Left ventricle myocardium inferior (tissue), 1 donor: ENCODE measurements around the gene HS6ST1. TPM values are rescaled to one million over a fixed set of nuclear protein-coding genes. Genes with fewer than 3 reads are reported as not detected.

Source experiments
- DNase-seq: peaks from one replicate; pipeline ENCODE4 v3.0.0-alpha.2; 2020
- H3K27ac ChIP-seq: fragments of 200-600 bp; replicated peaks from 2 replicates; pipeline ENCODE4 v1.8.0; 2021
- H3K27me3 ChIP-seq: fragments of 200-600 bp; 2 replicates; pipeline ENCODE4 v1.8.0; 2021; ENCODE audit warnings: low read depth
- H3K36me3 ChIP-seq: fragments of 200-600 bp; 2 replicates; pipeline ENCODE4 v1.8.0; 2021
- H3K4me1 ChIP-seq: fragments of 200-600 bp; 2 replicates; pipeline ENCODE4 v1.8.0; 2021
- H3K4me3 ChIP-seq: fragments of 200-600 bp; 2 replicates; pipeline ENCODE4 v1.8.0; 2021; ENCODE audit warnings: mild to moderate bottlenecking, moderate library complexity
- H3K9me3 ChIP-seq: fragments of 200-600 bp; replicated peaks from 2 replicates; pipeline ENCODE4 v1.8.0; 2021
- CTCF ChIP-seq: fragments of 200-600 bp; IDR thresholded peaks from 2 replicates; pipeline ENCODE4 v1.8.0; 2021; ENCODE audit warnings: antibody characterized with exemption, mild to moderate bottlenecking, borderline replicate concordance
- intact Hi-C: fragments of 100-400 bp; cut with micrococcal nuclease; formaldehyde crosslinking; loops from one replicate; pipeline ENCODE4 v1.11.0; 2022
- total RNA-seq: library from RNA; stranded (reverse); fragmentation: NEBNext Ultra II Directional; extraction: Animal tissue kit (Norgen Biotek cat#: 25700); gene quantifications from one replicate; pipeline ENCODE4 v1.2.1, GENCODE V29; 2021
- donor health status: DM: no; HTN: yes; CAD: no; lungs with severe emphysema.

HS6ST1 gene
- total RNA-seq, 1 donor from 2014 or later, result 26.7 TPM

GRCh38 chr2:128232965-128233789 lies 85.5 kb downstream of the HS6ST1 start:
- Histone ChIP-seq H3K27ac (peak overlapping the region; percentile 91), H3K4me1 (peaks cover 26% of the 10 kb centered on the region), H3K27me3 (no peaks in the 10 kb centered on the region), H3K9me3 (no peaks in the 10 kb centered on the region), H3K4me3 (peak overlapping the region; percentile 82), H3K36me3 (no peaks in the 10 kb centered on the region)
- intact Hi-C loops, result no loop called here
- peak; percentile 92 for TF ChIP-seq CTCF
- DNase-seq, result peak; percentile 91

DNA sequence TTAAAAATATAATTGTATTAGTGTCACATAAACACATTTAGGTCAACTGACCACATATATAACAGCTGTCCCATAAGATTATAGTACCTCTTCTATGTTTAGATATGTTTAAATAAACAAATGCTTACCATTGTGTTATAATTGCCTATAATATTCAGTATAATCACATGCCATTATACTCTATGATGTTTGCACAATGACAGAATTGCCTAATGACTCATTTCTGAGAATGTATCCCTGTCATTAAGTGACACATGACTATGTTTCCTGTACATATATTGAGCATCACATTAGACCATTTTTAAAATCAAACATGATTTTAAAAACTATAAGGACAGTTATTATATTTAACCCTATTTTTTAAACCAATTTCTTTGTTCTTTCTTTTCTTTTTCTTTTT lies 89.8 kb downstream of the HS6ST1 start:
- no peaks in the 10 kb centered on the region for H3K27me3 ChIP-seq
- H3K36me3 ChIP-seq, result no peaks in the 10 kb centered on the region
- no peak overlapping the region for H3K27ac ChIP-seq
- no peak for DNase-seq
- peaks cover 15% of the 10 kb centered on the region for H3K4me1 ChIP-seq
- no peak overlapping the region for H3K4me3 ChIP-seq
- TF ChIP-seq CTCF, result no peak
- H3K9me3 ChIP-seq, result no peaks in the 10 kb centered on the region
- intact Hi-C loops, result no loop called here

GRCh38 chr2:128227862-128228261 lies 90.8 kb downstream of the HS6ST1 start:
- DNase-seq, result no peak
- intact Hi-C loops, result no loop called here
- no peak for TF ChIP-seq CTCF

DNA sequence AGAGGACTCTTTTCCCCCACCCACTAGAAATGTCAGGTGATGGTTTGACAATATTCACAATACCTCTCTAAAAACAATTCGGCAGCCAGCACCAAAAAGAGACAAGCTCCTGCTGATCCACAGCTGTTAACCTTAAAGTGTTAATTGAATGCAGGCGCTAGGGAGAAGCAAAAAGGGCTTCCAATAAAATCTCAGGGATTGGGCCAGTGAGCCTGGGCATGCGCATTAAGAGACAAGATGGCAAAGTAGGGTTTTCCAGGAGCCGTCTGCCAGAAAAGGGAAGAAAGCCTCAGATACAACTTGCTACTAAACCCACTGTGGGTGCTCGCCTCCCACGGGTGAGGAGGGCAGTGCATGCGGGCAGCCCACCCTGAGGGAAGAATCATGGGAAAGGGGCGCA lies 98.8 kb downstream of the HS6ST1 start:
- Histone ChIP-seq H3K4me3 (no peak overlapping the region), H3K27ac (no peak overlapping the region), H3K36me3 (no peaks in the 10 kb centered on the region), H3K4me1 (no peaks in the 10 kb centered on the region), H3K9me3 (no peaks in the 10 kb centered on the region), H3K27me3 (no peaks in the 10 kb centered on the region)
- TF ChIP-seq CTCF, result no peak
- no peak for DNase-seq
- intact Hi-C loops, result no loop called here

More at GRCh38 chr2:128227862-128228261, 90.8 kb downstream of the HS6ST1 start:
- H3K4me1 ChIP-seq, result peaks cover 6% of the 10 kb centered on the region
- H3K27me3 ChIP-seq, result no peaks in the 10 kb centered on the region
- H3K36me3 ChIP-seq, result no peaks in the 10 kb centered on the region
- no peak overlapping the region for H3K27ac ChIP-seq
- no peaks in the 10 kb centered on the region for H3K9me3 ChIP-seq
- no peak overlapping the region for H3K4me3 ChIP-seq

DNA sequence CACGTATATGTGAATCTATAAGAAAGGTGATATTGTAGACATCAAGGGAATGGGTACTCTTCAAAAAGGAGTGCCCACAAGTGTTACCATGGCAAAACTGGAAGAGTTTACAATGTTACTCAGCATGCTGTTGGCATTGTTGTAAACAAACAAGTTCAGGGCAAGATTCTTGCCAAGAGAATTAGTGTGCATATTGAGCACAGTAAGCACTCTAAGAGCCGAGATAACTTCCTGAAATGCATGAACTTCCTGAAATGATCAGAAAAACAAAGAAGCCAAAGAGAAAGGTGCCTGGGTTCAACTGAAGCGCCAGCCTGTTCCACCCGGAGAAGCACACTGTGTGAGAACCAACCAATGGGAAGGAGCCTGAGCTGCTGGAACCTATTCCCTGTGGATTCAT lies 101.0 kb downstream of the HS6ST1 start:
- Histone ChIP-seq H3K9me3 (no peaks in the 10 kb centered on the region), H3K36me3 (no peaks in the 10 kb centered on the region), H3K4me3 (no peak overlapping the region), H3K4me1 (no peaks in the 10 kb centered on the region), H3K27ac (no peak overlapping the region), H3K27me3 (no peaks in the 10 kb centered on the region)
- no peak for TF ChIP-seq CTCF
- DNase-seq, result no peak
- intact Hi-C loops, result no loop called here
